Subcutaneous adipose tissue (tissue), 4 donors: ENCODE data around the gene PSMD8. TPM values are rescaled to one million over a fixed set of nuclear protein-coding genes. Genes with fewer than 3 reads are reported as not detected.

ENCODE experiments used
- CTCF ChIP-seq: fragments of 450-650 bp; IDR thresholded peaks from one replicate; pipeline ENCODE4 v1.5.1; 2016; ENCODE audit warnings: low read depth, mild to moderate bottlenecking, control low read depth, antibody characterized with exemption, moderate library complexity
- total RNA-seq, 4 donors: library from RNA; depleted of rRNA; stranded (reverse); fragments of >200 nt; gene quantifications; one replicate each; pipeline ENCODE4 v1.1.0, GENCODE V29; 2016

PSMD8 gene
- total RNA-seq, 4 donors from 2014 or later = 242 to 452 (median 398) TPM

GRCh38 chr19:38400361-38400760 is 26.0 kb downstream of the PSMD8 start:
- no peak for TF ChIP-seq CTCF

GRCh38 chr19:38401148-38401547 is 26.8 kb downstream of the PSMD8 start:
- no peak for TF ChIP-seq CTCF

GRCh38 chr19:38402623-38402966 is 28.2 kb downstream of the PSMD8 start:
- no peak for TF ChIP-seq CTCF

GRCh38 chr19:38402967-38403674 is 28.8 kb downstream of the PSMD8 start, which contains the start of gene FAM98C:
Gene FAM98C (plus strand): TSS chr19:38403093. CDS start chr19:38403154, 61 bp downstream.
- no peak for TF ChIP-seq CTCF

- TF ChIP-seq CTCF = no peak
Observed at GRCh38 chr19:38404858-38405257, 30.5 kb downstream of the PSMD8 start.

GRCh38 chr19:38405276-38405675 is 30.9 kb downstream of the PSMD8 start:
- TF ChIP-seq CTCF = no peak

- TF ChIP-seq CTCF = no peak
Observed at GRCh38 chr19:38409631-38410133, 35.3 kb downstream of the PSMD8 start.
